Measurements from ENCODE around the gene LCP2.

- TF ChIP-seq ARNTL (CRISPR knock-in tag; IDR thresholded peaks at IDR 0.05; ENCODE audit: borderline replicate concordance, low read depth) (no peak), TOX (CRISPR knock-in tag; IDR thresholded peaks at IDR 0.05; ENCODE audit: borderline replicate concordance) (no peak), CSRNP3 (CRISPR knock-in tag; IDR thresholded peaks at IDR 0.05) (no peak), PPARA (CRISPR knock-in tag; IDR thresholded peaks at IDR 0.05; ENCODE audit: borderline replicate concordance) (no peak), ZFP3 (CRISPR knock-in tag; IDR thresholded peaks at IDR 0.05) (no peak)
Observed at GRCh38 chr5:170338933-170339779, 41.6 kb upstream of the LCP2 start.

Data from SK-N-SH treated with all-trans-retinoic acid at 6 μM for 48 hours (cell line).